BJ (cell line): ENCODE measurements around the gene UBE2D4. TPM values are rescaled to one million over a fixed set of nuclear protein-coding genes. Genes with fewer than 3 reads are reported as not detected.
A peak's percentile ranks its signal among the peaks of the same experiment; 100 is the strongest.

Source experiments
- CTCF ChIA-PET: fragments of 350-600 bp; formaldehyde crosslinking; extraction: SDS; loops from one replicate; lab custom pipeline; 2021; ENCODE audit warnings: antibody characterized with exemption, inconsistent platforms; lab: Yijun Ruan, JAX
- POLR2A ChIA-PET: fragments of 300-600 bp; sonication (Branson Sonifier 250); formaldehyde crosslinking; extraction: SDS; loops from one replicate; lab custom pipeline; 2021; ENCODE audit warnings: antibody characterized with exemption; lab: Charles Lee
- DNase-seq: peaks from one replicate; pipeline ENCODE4 v3.0.0-alpha.2; 2011; ENCODE audit warnings: low read depth
- H3K27me3 ChIP-seq: 2 replicates; pipeline ENCODE4 v1.6.0; 2011; ENCODE audit warnings: low read length; ENCODE audit not compliant: control insufficient read depth, insufficient read depth
- H3K36me3 ChIP-seq: 2 replicates; pipeline ENCODE4 v1.5.1; 2011; ENCODE audit warnings: low read length; ENCODE audit not compliant: control insufficient read depth, insufficient read depth
- H3K4me3 ChIP-seq: 2 replicates; pipeline ENCODE4 v1.5.1; 2011; ENCODE audit warnings: low read depth, mild to moderate bottlenecking, control low read depth, low read length
- CTCF ChIP-seq: IDR thresholded peaks from 2 replicates; pipeline ENCODE4 v1.5.1; 2011; ENCODE audit warnings: low read depth, mild to moderate bottlenecking, control low read depth, inconsistent platforms, low read length, moderate library complexity; ENCODE audit not compliant: insufficient read depth
- polyA minus RNA-seq: library from RNA; depleted of rRNA, polyadenylated mRNA; stranded (reverse); fragments of >200 nt; gene quantifications from 2 replicates; pipeline ENCODE4 v1.2.3, GENCODE V29; 2011; rRNA and poly(A)+ RNA removed
- polyA plus RNA-seq: library from polyadenylated mRNA; depleted of rRNA; stranded (reverse); fragments of >200 nt; gene quantifications from 2 replicates; pipeline ENCODE4 v1.2.3, GENCODE V29; 2011; rRNA removed

The UBE2D4 gene
- polyA plus RNA-seq (24.3 and 27.6 TPM in 2 replicates), polyA minus RNA-seq (20.4 and 26.4 TPM in 2 replicates)

DNA sequence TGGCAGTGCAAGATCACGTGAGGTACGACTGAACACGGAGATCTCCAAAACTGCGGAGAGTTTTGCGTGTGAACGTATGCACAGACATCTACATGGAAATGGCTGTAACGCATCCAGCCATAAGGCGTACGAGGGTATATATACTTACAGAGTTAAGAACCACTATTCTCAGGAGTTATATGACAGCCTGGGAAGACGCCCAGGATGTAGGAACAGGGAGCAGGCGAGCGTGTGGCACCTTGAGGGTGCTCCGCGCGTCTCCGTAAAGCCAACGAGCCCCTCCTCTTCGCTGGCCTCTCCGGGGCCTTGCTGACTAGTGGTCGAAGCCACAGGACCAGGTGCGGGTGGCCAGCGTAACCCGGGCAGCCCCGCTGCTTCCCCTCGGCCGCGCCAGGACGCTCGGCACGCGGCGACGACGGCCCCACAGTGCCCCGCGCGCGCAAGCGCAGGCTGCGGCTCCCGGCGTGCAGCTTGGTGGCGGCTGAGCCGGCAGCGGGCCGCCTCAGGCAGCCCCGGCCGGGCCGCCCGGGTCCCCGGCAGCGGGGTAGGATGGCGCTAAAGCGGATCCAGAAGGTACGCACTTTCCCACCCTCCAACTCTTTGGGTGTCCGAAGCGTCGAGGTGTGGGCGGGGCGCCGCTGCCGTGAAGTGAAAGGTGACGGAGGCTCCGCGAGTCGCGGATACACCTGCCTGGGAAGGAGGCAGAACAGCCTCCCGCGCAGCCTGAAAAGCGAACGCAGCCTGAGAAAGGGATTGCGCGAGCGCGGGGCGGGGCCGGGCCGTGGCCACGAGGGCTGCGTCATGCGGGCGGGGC lies at the start of gene UBE2D4:
Gene UBE2D4, plus strand, starts transcription at position 453 of the 814 bp plus-strand sequence. Its CDS starts 97 bp downstream, at position 550.
- Histone ChIP-seq H3K27me3 (no peaks in the 10 kb centered on the region), H3K36me3 (no peaks in the 10 kb centered on the region), H3K4me3 (peak within 1 kb of the TSS; percentile 60)
- ChIA-PET CTCF (interaction anchor here (0.8 to 1.6 kb wide), 3 partner anchors 18 to 67 kb away, joined by 3 to 4 read pairs (median 3); no protein-coding TSS in a partner anchor), POLR2A (no interaction called here)
- no peak for DNase-seq
- TF ChIP-seq CTCF, result no peak; the same call in 1 of the 2 replicates

- TF ChIP-seq CTCF, result no peak
- Histone ChIP-seq H3K36me3 (peaks cover 25% of the 10 kb centered on the region), H3K4me3 (no peak overlapping the region), H3K27me3 (no peaks in the 10 kb centered on the region)
- CTCF ChIA-PET, result interaction anchor here (0.6 to 0.7 kb wide), 2 partner anchors 17 to 34 kb away, joined by 3 read pairs; no protein-coding TSS in a partner anchor
- POLR2A ChIA-PET, result no interaction called here
- no peak for DNase-seq
Measured at GRCh38 chr7:43876976-43877745, 49.1 kb upstream of the UBE2D4 start.

GRCh38 chr7:43877968-43878864 lies 48.0 kb upstream of the UBE2D4 start:
- Histone ChIP-seq H3K27me3 (no peaks in the 10 kb centered on the region), H3K36me3 (peaks cover 25% of the 10 kb centered on the region), H3K4me3 (no peak overlapping the region)
- TF ChIP-seq CTCF, result no peak
- POLR2A ChIA-PET, result no interaction called here
- CTCF ChIA-PET, result interaction anchor here (0.7 to 1.5 kb wide), 3 partner anchors 9 to 204 kb away, joined by 3 to 4 read pairs (median 4); partner anchors contain the start of gene MRPS24
- DNase-seq, result no peak

DNA sequence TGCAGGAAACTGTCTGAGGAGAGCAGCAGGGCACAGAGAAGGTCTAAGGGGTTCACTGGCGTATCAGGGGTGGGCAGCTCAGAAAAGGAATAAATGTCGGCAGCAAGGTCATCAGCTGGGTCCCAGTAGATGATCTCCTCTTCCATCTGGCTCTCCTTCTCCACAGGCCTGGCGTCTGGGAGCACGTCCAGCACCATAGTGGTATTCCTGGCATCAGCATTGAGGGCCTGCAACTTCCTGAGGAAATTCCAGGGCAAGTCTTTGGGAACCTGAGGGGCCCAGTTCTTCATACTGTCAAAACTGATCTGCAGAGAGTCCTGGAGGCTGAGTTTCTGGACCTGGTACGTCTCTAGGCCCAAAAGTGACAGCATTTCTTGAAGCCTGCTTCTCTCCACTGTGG lies 47.4 kb upstream of the UBE2D4 start:
- TF ChIP-seq CTCF, result no peak
- Histone ChIP-seq H3K36me3 (peaks cover 25% of the 10 kb centered on the region), H3K4me3 (no peak overlapping the region), H3K27me3 (no peaks in the 10 kb centered on the region)
- DNase-seq, result no peak
- CTCF ChIA-PET, result interaction anchor here (0.7 to 1.5 kb wide), 3 partner anchors 10 to 204 kb away, joined by 3 to 4 read pairs (median 4); partner anchors contain the start of gene MRPS24
- POLR2A ChIA-PET, result no interaction called here
